GM19372 (cell line): Measurements from ENCODE around the gene CISD1.

Source experiments
- ATAC-seq: cut with Tn5 transposase; IDR thresholded peaks from one replicate; pipeline ENCODE4 v1.9.1; 2021; ENCODE audit warnings: mild to moderate bottlenecking, low read depth, moderate library complexity; ENCODE audit not compliant: unreplicated experiment

Gene CISD1

DNA sequence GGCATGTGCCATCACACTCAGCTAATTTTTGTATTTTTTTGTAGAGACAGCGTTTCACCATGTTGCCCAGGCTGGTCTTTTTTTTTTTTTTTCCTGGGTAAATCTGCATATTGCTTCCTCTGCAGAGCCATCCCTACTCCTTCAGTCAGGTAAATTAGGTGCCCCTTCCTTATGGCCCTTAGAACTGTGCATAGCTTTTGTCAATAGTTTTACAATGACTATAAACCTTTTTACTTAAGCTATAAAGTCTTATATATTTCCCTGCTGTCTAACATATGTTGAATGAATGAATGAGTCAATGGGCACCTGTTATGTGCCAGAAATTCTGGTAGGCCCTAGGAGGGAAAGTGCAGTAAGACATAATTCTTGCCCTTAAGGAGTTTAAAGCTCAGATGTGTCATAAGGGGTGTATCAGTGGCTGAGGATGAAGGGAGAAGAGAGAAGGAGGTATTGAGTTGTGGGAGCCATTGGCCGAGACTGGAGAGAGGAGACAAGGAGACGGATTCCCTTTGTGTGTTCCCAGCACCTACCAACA lies 35.2 kb downstream of the CISD1 start:
- ATAC-seq, result no peak

GRCh38 chr10:58305821-58306220 lies 36.9 kb downstream of the CISD1 start:
- no peak for ATAC-seq

DNA sequence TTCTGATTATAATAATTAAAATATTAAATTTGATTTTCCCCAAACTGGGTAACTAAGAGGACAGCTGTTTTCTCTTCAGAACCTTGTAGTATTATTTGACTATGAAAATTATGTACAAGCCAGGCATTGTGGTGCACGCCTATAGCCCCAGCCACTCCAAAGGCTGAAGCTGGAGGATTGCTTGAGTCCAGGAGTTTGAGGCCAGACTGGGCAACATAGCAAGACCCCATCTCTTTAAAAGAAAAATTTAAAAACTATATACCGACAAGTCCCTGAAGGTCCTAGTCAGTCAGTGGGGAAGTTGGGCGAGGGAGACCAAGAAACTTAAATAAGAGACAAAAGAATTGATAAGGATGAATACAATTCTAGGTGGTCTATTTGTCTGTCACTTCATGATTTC lies 38.7 kb downstream of the CISD1 start:
- ATAC-seq, result no peak

DNA sequence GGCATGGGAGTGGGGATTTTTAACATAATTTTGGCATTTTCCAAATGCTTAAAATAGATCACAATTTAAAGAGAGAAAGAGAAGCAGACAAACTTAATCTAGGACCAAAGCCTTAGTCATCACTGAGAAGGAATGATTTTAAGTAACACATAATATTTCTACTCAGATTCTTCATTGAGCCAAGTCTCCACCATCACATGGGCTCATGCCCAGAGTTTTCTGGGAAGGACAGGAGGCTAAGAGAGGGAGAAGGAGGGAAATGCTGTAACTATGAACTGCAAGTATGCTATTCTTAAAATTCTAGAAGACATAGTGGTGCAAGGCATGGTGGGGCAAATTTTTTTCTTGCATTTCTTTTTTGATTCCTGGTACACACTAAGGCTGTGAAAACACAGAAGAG lies 42.1 kb downstream of the CISD1 start:
- ATAC-seq, result no peak

GRCh38 chr10:58316874-58317273 lies 47.9 kb downstream of the CISD1 start:
- ATAC-seq, result no peak

GRCh38 chr10:58318346-58318745 lies 49.4 kb downstream of the CISD1 start:
- ATAC-seq, result no peak

GRCh38 chr10:58319599-58319998 lies 50.6 kb downstream of the CISD1 start:
- ATAC-seq, result no peak

GRCh38 chr10:58320351-58321049 lies 51.5 kb downstream of the CISD1 start:
- ATAC-seq, result no peak

GRCh38 chr10:58322072-58322834 lies 53.3 kb downstream of the CISD1 start:
- no peak for ATAC-seq

DNA sequence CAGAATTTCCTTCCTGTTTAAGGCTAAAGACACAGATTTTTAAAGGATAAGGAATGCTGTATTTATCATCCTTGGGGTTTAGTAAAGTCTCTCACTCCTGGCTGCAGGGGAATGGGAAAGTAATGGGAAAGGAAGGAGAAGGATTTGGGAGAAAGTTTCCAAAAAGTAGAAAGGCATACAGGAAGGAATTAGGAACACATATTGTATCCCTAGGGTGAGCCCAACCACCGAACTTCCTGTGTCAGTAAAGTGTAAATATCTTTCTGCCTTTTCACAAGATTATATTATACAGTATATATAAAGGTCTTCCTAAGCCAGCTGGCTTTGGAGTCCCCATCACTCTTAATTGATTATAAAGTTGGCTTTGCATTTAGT lies 53.9 kb downstream of the CISD1 start:
- no peak for ATAC-seq

DNA sequence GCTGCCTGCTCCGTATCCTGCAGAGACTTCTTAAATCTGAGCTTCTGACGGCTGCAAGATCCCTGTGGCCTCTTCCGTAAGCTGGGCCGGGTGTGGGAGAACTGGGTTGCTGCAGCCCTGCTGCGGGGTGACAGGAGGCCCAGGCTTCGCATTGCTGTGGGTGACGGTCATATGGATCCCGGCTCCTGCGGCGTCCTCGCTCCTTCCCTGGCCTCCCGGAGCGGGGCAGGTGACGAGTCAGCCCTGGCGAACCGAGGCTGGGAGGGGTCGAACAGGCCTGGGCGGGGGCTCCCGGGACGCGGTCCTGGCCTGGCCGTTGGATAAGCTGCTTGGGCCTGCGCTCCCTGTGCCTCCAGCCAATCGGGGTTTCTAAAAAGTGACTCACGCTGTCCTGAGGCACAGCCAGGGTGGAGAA lies 58.0 kb downstream of the CISD1 start:
- no peak for ATAC-seq

DNA sequence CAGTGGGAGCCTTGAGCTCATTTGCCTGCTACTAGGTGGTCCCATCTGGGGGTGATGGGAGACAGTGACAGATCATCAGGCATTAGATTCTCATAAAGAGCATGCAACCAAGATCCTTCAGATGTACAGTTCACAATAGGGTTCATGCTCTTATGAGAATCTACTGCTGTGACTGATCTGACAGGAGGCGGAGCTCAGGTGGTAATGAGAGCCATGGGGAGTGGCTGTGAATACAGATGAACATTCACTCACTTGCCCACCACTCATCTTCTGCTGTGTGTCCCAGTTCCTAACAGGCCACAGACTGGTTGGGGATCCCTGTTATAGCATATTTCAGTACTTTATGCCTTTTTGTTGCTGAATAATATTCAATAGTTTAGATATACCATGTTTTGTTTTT lies 59.3 kb downstream of the CISD1 start:
- no peak for ATAC-seq

GRCh38 chr10:58330431-58330830 lies 61.5 kb downstream of the CISD1 start:
- ATAC-seq, result no peak

DNA sequence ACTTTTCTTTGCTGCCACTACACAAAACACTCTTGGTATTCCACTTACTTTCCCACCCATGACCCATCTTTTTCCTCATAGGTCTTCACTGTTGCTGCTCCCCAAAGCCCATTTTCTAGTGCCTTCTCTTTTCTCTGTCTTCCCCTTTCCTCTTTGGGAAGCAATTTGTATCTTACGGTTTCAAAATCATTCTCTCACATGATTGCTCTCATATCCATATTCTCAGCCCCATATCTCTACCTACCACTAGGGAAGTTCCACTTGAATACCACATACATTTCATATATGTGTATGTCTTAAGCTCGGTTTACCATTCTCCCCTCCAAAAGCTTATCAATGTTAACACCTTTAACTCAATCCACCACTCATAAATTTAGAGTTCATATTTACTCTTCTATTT lies 62.7 kb downstream of the CISD1 start:
- ATAC-seq, result no peak

- peak; percentile 97 for ATAC-seq
Observed at GRCh38 chr10:58334817-58335305, 65.9 kb downstream of the CISD1 start, which contains the start of gene UBE2D1. TSS of gene UBE2D1 (plus strand) at chr10:58335006. CDS start at chr10:58335202, 196 bp downstream.

DNA sequence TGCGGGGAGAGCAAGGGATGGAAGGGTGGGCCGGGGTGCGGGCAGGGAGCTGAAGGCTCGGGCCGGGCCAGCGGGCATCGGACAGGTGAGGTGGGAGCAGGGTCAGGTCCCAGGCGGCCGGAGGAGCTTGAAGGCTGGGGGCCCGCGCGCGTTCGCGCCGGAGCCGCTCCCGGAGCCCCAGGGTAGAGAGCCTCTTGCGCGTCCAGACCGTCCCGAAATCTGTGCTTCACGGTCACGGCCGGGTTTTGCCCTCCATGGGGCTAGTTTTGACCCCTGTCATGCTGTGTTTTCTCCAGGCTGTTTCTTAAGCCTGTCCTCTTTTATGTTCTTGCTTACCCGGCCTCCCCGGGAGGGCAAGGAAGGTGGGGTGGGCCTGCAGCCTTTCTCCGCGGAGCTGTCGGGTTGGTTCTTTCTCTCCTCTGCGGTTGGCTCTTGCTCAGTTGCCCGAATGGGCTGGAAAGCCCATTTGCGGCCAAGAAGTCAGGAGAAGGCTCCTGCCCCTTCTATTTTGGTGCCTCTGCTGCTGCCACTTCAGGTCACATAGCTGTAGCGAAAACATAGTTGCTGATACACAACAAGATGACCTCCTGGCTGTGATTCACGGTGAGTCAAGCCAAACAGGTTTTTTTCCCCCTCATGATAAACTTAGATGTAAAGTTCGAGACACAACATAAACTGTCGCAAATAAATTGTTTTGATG lies 66.5 kb downstream of the CISD1 start:
- peak; percentile 47 for ATAC-seq

DNA sequence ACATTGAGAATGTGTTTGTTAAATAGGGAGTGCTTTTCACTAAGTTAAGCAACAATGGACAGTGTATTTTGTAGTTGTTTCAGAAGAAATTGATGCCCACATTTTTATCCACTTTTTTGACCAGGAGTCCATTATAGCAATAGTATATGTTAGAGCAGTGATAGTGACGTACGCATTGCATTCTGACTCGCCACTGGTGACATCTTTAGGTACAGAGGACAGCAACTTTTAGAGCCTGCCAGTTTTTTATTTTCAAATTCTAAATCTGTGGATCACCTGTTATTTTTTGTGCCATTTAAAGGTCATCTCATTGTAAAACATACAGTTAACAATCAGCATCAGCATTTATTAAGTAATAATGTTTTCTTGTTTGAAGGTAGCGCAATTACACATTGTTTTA lies 67.3 kb downstream of the CISD1 start:
- ATAC-seq, result no peak
